Astrocyte (in vitro differentiated cells and primary cell): ENCODE measurements around the gene MTRFR. TPM values are rescaled to one million over a fixed set of nuclear protein-coding genes. Genes with fewer than 3 reads are reported as not detected.

Experiments used
- DNase-seq: peaks from one replicate; pipeline ENCODE4 v3.0.0-alpha.2; 2010; ENCODE audit warnings: low read depth
- FAIRE-seq: peaks from 2 replicates; lab custom pipeline; 2011; peaks lifted over from hg19 to GRCh38; lab: Jason Lieb, UNC
- H2AFZ ChIP-seq: 2 replicates; pipeline ENCODE4 v1.6.0; 2012; ENCODE audit warnings: low read depth, low read length, inconsistent platforms
- H3K27ac ChIP-seq: 2 replicates; pipeline ENCODE4 v1.5.1; 2011; ENCODE audit warnings: low read depth, low read length, inconsistent platforms
- H3K27me3 ChIP-seq: 2 replicates; pipeline ENCODE4 v1.6.0; 2011; ENCODE audit warnings: low read length, inconsistent platforms; ENCODE audit not compliant: insufficient read depth
- H3K36me3 ChIP-seq: 2 replicates; pipeline ENCODE4 v1.5.1; 2011; ENCODE audit warnings: low read length, inconsistent platforms; ENCODE audit not compliant: insufficient read depth
- H3K4me1 ChIP-seq: 2 replicates; pipeline ENCODE4 v1.5.1; 2011; ENCODE audit warnings: low read length, inconsistent platforms; ENCODE audit not compliant: insufficient read depth
- H3K4me2 ChIP-seq: 2 replicates; pipeline ENCODE4 v1.6.0; 2012; ENCODE audit warnings: low read length, inconsistent platforms
- H3K4me3 ChIP-seq: 2 replicates; pipeline ENCODE4 v1.5.1; 2011; ENCODE audit warnings: low read depth, mild to moderate bottlenecking, low read length, inconsistent platforms; ENCODE audit not compliant: insufficient read depth
- H3K79me2 ChIP-seq: 2 replicates; pipeline ENCODE4 v1.6.0; 2012; ENCODE audit warnings: mild to moderate bottlenecking, low read length, inconsistent platforms; ENCODE audit not compliant: insufficient read depth
- H3K9ac ChIP-seq: 2 replicates; pipeline ENCODE4 v1.6.0; 2012; ENCODE audit warnings: mild to moderate bottlenecking, low read length, inconsistent platforms
- H3K9me3 ChIP-seq: 2 replicates; pipeline ENCODE4 v1.5.1; 2012; ENCODE audit warnings: low read depth, mild to moderate bottlenecking, low read length, inconsistent platforms; ENCODE audit not compliant: insufficient read depth
- H4K20me1 ChIP-seq: 2 replicates; pipeline ENCODE4 v1.6.0; 2012; ENCODE audit warnings: low read length, inconsistent platforms; ENCODE audit not compliant: insufficient read depth
- H3K27ac Mint-ChIP-seq: one replicate; pipeline ENCODE4 v1.8.0; 2021; ENCODE audit warnings: mild to moderate bottlenecking, mixed read lengths; ENCODE audit not compliant: unreplicated experiment
- H3K27me3 Mint-ChIP-seq: one replicate; pipeline ENCODE4 v1.8.0; 2021; ENCODE audit warnings: low read depth, mixed read lengths; ENCODE audit not compliant: unreplicated experiment
- H3K36me3 Mint-ChIP-seq: one replicate; pipeline ENCODE4 v1.8.0; 2021; ENCODE audit warnings: low read depth, mixed read lengths; ENCODE audit not compliant: unreplicated experiment
- H3K4me1 Mint-ChIP-seq: one replicate; pipeline ENCODE4 v1.8.0; 2021; ENCODE audit warnings: low read depth, mixed read lengths; ENCODE audit not compliant: unreplicated experiment
- H3K4me3 Mint-ChIP-seq: one replicate; pipeline ENCODE4 v1.8.0; 2021; ENCODE audit warnings: mild to moderate bottlenecking, moderate library complexity, mixed read lengths; ENCODE audit not compliant: unreplicated experiment
- H3K9me3 Mint-ChIP-seq: one replicate; pipeline ENCODE4 v1.8.0; 2021; ENCODE audit warnings: mild to moderate bottlenecking, mixed read lengths; ENCODE audit not compliant: unreplicated experiment
- CTCF ChIP-seq: IDR thresholded peaks from 2 replicates; pipeline ENCODE4 v1.5.1; 2011; ENCODE audit warnings: low read depth, mild to moderate bottlenecking, inconsistent platforms, low read length, moderate library complexity; ENCODE audit not compliant: insufficient read depth
- EZH2 ChIP-seq: IDR thresholded peaks from 2 replicates; pipeline ENCODE4 v1.6.1; 2012; ENCODE audit warnings: mild to moderate bottlenecking, low read length, inconsistent platforms; ENCODE audit not compliant: insufficient read depth
- total RNA-seq: library from RNA; stranded (reverse); gene quantifications from 2 replicates; pipeline ENCODE4 v1.2.1, GENCODE V29; 2021

Gene MTRFR
- total RNA-seq, 1 donor from 2014 or later = 12.4 TPM

GRCh38 chr12:123223241-123223668, 10.0 kb upstream of the MTRFR start:
- Histone ChIP-seq H3K9ac (no peak overlapping the region), H3K4me2 (no peak overlapping the region), H3K9me3 (no peaks in the 10 kb centered on the region), H3K27ac (no peak overlapping the region), H3K36me3 (peaks cover 12% of the 10 kb centered on the region), H3K4me1 (no peaks in the 10 kb centered on the region), H3K79me2 (peaks cover 22% of the 10 kb centered on the region), H4K20me1 (peaks cover 5% of the 10 kb centered on the region), H3K27me3 (no peaks in the 10 kb centered on the region), H3K4me3 (no peak overlapping the region), H2AFZ (no peak overlapping the region)
- Mint-ChIP-seq H3K9me3 (no peaks in the 10 kb centered on the region), H3K4me3 (no peak overlapping the region), H3K36me3 (peaks cover 3% of the 10 kb centered on the region), H3K27ac (no peak overlapping the region), H3K4me1 (no peaks in the 10 kb centered on the region), H3K27me3 (no peaks in the 10 kb centered on the region)
- FAIRE-seq (no peak), DNase-seq (no peak)
- TF ChIP-seq CTCF (no peak), EZH2 (no peak)

GRCh38 chr12:123225443-123225842, 7.8 kb upstream of the MTRFR start:
- no peaks in the 10 kb centered on the region for H3K27me3 Mint-ChIP-seq
- Histone ChIP-seq H2AFZ (no peak overlapping the region), H3K27me3 (no peaks in the 10 kb centered on the region), H3K9ac (no peak overlapping the region), H3K9me3 (no peaks in the 10 kb centered on the region), H3K4me1 (no peaks in the 10 kb centered on the region), H3K27ac (no peak overlapping the region), H3K4me2 (no peak overlapping the region), H3K4me3 (no peak overlapping the region), H3K36me3 (peaks cover 16% of the 10 kb centered on the region), H4K20me1 (peaks cover 5% of the 10 kb centered on the region), H3K79me2 (peaks cover 42% of the 10 kb centered on the region)
- H3K36me3 Mint-ChIP-seq = peaks cover 3% of the 10 kb centered on the region
- H3K4me3 Mint-ChIP-seq = no peak overlapping the region
- TF ChIP-seq EZH2 (no peak), CTCF (no peak)
- H3K4me1 Mint-ChIP-seq = no peaks in the 10 kb centered on the region
- no peaks in the 10 kb centered on the region for H3K9me3 Mint-ChIP-seq
- no peak for FAIRE-seq
- no peak for DNase-seq
- no peak overlapping the region for H3K27ac Mint-ChIP-seq

GRCh38 chr12:123227581-123228258, 5.5 kb upstream of the MTRFR start:
- H3K27ac Mint-ChIP-seq = no peak overlapping the region
- H3K9me3 ChIP-seq = no peaks in the 10 kb centered on the region
- no peak for DNase-seq
- no peak overlapping the region for H3K27ac ChIP-seq
- no peak overlapping the region for H3K4me3 Mint-ChIP-seq
- H3K9ac ChIP-seq = no peak overlapping the region
- no peaks in the 10 kb centered on the region for H3K9me3 Mint-ChIP-seq
- peaks cover 5% of the 10 kb centered on the region for H4K20me1 ChIP-seq
- peaks cover 14% of the 10 kb centered on the region for H3K36me3 ChIP-seq
- no peak for FAIRE-seq
- H2AFZ ChIP-seq = no peak overlapping the region
- no peaks in the 10 kb centered on the region for H3K27me3 Mint-ChIP-seq
- peaks cover 5% of the 10 kb centered on the region for H3K4me1 Mint-ChIP-seq
- H3K36me3 Mint-ChIP-seq = peaks cover 1% of the 10 kb centered on the region
- no peak overlapping the region for H3K4me2 ChIP-seq
- H3K27me3 ChIP-seq = no peaks in the 10 kb centered on the region
- H3K79me2 ChIP-seq = peaks cover 63% of the 10 kb centered on the region
- H3K4me3 ChIP-seq = no peak overlapping the region
- TF ChIP-seq CTCF = no peak
- TF ChIP-seq EZH2 = no peak
- H3K4me1 ChIP-seq = peaks cover 6% of the 10 kb centered on the region
